Femur (tissue), 1 donor: ENCODE results near the gene CXorf65.
A peak's percentile ranks its signal among the peaks of the same experiment; 100 is the strongest.

Experiments
- DNase-seq: peaks from one replicate; pipeline ENCODE4 v3.0.0-alpha.2; 2017

The CXorf65 gene

GRCh38 chrX:71106427-71106826, at the start of gene CXorf65:
Gene CXorf65 (minus strand): TSS chrX:71106740. CDS start chrX:71106556, 184 bp downstream.
- DNase-seq, result no peak

- no peak for DNase-seq
Observed at GRCh38 chrX:71154641-71155040, 48.1 kb upstream of the CXorf65 start.

DNA sequence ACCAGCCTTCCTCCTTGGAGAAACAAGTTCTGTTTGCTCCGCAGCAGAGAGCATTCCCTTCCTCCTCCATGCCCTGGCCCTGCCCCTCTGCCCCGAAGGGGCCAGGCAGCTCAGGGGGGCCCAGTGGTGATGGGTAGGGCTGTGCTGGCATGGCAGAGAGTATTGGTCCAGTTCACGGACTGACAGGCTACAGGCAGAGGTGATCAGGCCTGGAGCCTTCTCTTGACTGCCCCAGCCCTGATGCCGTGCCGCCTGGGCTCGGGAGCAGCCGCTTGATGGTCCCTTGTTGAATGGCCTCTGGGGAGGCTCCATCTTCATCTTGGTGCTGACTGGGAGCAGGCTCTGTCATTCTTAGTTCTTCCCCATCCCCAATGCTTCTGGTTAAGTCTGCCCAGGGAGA, 47.7 kb upstream of the CXorf65 start:
- no peak for DNase-seq

GRCh38 chrX:71151366-71151765, 44.8 kb upstream of the CXorf65 start:
- DNase-seq, result no peak

DNA sequence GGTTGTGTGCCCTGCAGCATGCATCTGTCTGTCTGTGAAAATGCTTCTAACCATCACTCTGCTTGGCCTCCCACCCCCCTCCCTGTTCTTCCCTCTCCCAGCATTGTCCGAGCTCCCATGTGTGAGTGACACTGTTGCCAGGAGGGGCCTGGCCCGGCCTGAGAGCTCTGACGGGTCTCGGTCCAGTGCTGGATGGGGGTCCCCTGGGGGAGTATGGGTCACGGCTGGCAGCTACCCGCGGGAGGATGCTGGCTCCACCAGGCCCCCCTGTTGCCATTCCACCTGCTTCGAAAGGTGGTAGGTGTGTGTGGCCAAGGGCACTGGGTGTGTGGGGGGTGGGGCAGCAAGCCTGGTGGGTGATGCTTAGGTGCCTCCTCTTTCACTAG, 41.7 kb upstream of the CXorf65 start:
- no peak for DNase-seq

DNA sequence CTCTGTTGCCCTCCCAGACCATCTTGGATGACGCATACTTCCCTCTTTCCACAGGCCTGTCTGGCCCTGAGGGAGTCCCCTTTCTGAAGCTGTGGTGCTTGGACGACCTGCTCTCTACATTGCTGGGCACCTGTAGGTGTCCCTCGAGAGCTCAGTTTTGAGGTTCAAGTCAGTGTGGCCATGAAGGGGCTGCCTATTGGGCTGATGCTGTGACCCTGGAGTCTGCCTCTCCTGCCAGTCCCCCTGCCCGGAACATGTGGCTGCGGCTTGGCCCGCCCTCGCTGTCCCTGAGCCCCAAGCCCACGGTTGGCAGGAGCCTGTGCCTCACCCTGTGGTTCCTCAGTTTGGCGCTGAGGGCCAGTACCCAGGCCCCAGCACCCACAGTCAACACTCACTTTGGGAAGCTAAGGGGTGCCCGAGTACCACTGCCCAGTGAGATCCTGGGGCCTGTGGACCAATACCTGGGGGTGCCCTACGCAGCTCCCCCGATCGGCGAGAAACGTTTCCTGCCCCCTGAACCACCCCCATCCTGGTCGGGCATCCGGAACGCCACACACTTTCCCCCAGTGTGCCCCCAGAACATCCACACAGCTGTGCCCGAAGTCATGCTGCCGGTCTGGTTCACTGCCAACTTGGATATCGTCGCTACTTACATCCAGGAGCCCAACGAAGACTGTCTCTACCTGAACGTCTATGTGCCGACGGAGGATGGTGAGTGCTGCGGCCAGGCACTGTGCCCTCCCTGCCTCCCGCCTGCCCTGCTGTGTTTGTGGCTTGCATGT, 41.1 kb upstream of the CXorf65 start:
- no peak for DNase-seq

DNA sequence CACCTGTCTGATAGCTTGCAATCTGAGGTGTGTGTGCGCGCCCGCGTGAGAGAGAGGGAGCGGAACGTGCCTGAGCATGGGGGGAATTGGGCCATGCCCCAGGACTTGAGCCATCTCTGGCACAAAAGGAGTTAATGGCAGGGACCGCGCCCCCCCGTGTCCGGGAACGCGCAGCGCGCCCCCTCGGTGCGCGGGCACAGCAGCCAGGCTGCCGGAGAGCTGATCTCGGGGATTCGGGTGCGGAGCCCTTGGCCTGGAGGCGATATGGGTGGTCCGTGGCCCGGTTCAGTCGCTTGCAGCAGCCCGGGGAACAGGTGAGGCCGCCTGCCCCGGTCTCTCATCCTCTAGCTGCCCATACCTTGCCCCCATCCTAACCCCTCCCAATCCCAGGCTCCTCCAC, 38.1 kb upstream of the CXorf65 start, which contains the start of gene NLGN3:
NLGN3 (plus strand) TSS at position 191 of the 400 bp plus-strand sequence. CDS start 2,909 bp downstream, outside the sequence.
- DNase-seq, result peak; percentile 40

GRCh38 chrX:71143508-71143907, 37.0 kb upstream of the CXorf65 start:
- no peak for DNase-seq

GRCh38 chrX:71140440-71140839, 33.9 kb upstream of the CXorf65 start:
- DNase-seq, result no peak

DNA sequence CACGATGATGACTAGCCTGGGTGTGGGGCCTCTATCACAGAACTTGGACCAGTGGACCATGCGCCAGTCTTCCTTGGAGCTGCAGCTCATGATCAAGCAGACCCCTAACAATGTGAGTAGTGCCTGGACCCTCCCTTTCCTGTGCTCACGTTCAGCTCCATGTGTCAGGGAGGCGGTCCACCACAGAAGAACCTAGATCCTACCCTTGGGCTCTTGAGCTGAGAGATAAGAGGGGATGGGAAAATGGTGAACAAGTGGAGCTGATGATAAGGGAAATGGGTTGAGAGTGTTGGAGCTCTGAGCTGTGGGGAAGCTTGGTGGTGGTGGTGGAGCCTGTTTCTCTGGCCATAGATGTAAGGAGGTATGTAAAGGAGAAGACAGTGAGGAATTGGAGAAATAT, 25.0 kb upstream of the CXorf65 start:
- no peak for DNase-seq

GRCh38 chrX:71128915-71129765, 22.6 kb upstream of the CXorf65 start:
- peak; percentile 80 for DNase-seq

- DNase-seq, result no peak
Observed at GRCh38 chrX:71128166-71128833, 21.8 kb upstream of the CXorf65 start.

GRCh38 chrX:71118985-71119535, 12.5 kb upstream of the CXorf65 start:
- DNase-seq, result no peak

DNA sequence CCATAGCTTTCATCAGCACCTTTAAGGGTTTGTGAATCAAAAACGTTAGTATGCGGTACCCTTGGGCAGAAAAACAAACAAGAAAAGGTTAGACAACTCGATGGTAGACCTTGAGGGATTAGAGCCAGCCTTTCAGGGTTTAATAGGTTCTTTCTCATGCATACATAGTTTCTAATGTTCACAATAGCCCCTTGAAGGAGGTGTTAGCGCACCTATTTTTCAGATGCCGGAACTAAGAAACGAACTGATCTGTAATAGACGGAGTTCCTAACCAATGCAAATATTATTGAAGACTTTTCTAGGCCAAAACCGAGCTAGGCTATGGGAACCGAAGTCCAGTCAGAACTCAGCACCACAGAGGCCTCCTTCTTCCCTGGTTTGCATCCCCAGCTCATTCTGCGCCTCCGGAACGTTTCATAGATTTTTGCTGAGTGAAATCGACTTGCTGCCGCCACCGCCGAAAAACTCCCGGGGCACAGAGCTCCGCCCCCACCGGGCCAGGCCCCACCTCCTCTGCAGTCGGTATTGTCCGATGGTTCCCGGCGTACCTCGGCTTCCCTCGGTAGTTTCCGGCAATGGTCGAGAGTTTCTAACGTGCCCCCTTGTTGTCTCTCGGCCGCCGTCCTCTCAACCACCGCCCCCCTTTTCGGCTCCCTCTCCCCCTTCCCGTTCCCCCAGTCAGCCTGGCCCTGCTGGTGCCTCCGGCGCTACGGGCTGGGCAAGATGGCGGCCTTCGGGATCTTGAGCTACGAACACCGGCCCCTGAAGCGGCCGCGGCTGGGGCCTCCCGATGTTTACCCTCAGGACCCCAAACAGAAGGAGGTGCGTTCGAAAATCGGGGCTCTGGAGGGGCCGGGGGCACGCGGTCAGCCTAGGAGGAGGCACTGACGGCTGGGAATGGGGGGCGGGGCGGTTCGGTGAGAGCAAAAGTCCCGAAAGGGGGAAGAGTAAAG, 11.8 kb upstream of the CXorf65 start, which contains the start of gene MED12:
MED12 (plus strand) TSS at position 565 of the 953 bp plus-strand sequence; CDS start at position 724, 159 bp downstream.
- DNase-seq, result peak; percentile 93

DNA sequence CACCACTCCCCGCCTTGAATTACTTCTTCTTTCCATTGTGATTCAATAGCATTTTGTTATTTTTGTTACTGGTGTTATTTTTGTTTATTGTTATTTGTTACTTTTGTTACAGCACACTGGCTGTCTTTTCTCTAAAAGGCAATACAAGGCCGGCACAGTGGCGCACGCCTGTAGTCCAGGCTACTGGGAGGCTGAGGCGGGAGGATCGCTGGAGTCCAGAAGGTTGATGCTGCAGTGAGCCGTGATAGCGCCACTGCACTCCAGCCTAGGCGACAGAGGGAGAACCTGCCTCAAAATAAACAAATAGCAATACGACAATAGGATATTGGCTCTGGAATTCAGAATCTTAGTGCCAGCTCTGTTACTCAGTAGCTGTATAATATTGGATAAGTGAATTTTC, 10.8 kb upstream of the CXorf65 start:
- no peak for DNase-seq

DNA sequence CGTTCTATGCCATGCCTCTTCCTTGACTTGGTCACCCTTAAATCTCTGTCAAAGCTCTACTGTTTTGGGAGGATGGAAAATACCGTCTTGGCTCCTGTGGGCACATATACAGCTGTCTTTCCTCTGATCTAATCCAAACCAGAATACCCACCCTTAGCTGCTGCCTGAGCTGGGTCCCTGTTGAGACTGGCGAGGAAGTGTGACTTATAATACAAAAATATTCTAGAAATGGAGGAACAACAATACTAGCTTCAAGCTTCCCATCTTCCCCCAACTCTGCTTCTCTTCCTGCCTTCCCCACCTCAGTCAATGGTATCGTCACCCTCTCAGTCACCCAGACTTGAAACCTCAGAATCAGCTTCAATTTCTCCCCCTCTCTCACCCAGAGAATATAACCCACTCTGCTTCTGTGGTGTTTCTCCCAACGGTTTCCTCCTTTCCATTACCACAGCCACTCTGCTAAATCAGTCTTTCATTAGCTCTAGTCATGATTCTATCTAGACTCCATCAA, 5.4 kb upstream of the CXorf65 start:
- DNase-seq, result no peak

DNA sequence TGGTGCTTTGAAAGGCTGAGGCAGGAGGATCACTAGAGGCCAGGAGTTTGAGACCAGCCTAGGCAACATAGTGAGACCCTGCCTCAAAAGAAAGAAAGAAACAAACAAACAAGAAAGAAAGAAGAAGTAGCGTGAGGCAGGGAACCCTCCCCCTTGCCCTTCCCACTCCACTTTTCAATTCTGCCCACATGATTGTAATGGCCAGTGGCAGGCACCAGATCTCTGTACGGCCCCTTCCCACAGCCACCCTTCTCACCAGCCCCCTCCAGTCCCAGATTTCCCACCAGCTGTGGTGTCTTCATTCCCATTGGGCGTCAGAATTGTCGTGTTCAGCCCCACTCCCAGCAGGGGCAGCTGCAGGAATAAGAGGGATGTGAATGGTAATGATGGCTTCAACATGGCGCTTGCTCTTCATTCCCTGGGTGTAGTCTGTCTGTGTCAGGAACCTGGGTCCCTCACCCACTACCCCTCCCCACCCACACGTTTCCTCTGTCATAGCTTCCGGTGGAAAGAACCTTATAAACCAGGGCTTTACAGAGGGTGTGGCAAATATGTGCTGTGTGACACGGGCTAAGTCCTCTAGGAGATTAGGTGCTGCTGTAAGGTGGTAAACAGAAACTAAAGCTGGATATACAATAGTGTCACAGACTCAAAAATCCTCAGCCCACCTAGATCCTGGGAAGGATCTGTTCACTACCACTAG, 4.8 kb upstream of the CXorf65 start, which contains the start of gene IL2RG:
IL2RG (minus strand) TSS at position 437 of the 703 bp plus-strand sequence; CDS start at position 399, 38 bp downstream.
- peak; percentile 38 for DNase-seq

GRCh38 chrX:71109051-71109450, 2.5 kb upstream of the CXorf65 start:
- no peak for DNase-seq

DNA sequence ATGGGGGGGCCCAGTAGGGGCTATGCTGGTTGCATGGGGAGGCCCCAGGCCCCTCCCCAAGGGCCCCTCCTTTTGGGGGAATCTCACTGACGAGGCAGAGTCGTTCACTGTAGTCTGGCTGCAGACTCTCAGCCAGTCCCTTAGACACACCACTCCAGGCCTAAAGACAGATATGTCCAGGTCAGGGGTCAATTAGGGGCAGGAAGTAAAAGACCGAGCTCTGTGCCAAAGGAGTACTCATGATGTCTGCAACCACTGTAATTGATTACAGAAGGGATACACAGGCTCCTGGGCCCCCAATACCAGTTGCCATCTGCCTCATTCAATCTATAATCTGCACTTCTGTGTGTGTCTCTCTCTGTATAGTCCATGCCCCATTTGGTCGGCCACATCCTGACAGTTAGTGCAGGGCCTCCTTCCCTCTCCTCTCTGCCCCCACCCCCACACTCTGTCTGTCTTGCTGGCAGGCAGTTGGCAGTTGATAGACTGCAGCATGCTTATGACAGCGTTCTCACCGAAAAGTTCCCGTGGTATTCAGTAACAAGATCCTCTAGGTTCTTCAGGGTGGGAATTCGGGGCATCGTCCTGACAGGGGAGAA, 1.3 kb upstream of the CXorf65 start:
- DNase-seq, result peak; percentile 41

GRCh38 chrX:71107245-71107644, 705 bp upstream of the CXorf65 start:
- no peak for DNase-seq
